Parathyroid adenoma (tissue), 2 donors: ENCODE data around the gene TBC1D21.

ENCODE experiments used
- H2AFZ ChIP-seq: fragments of 300-600 bp; sonication (generic); one replicate; pipeline ENCODE4 v1.7.0; 2017; ENCODE audit warnings: antibody characterized with exemption, mild to moderate bottlenecking
- H3K27ac ChIP-seq: fragments of 300-600 bp; sonication (generic); one replicate; pipeline ENCODE4 v1.7.0; 2017
- H3K27me3 ChIP-seq: fragments of 300-600 bp; sonication (generic); one replicate; pipeline ENCODE4 v1.7.0; 2017; ENCODE audit warnings: low read length; ENCODE audit not compliant: control insufficient read depth, insufficient read depth
- H3K36me3 ChIP-seq: fragments of 300-600 bp; sonication (generic); one replicate; pipeline ENCODE4 v1.7.0; 2017; ENCODE audit warnings: low read length; ENCODE audit not compliant: control insufficient read depth, insufficient read depth
- H3K4me1 ChIP-seq: fragments of 300-600 bp; sonication (generic); one replicate; pipeline ENCODE4 v1.7.0; 2017; ENCODE audit warnings: control low read depth
- H3K4me2 ChIP-seq: fragments of 300-600 bp; sonication (generic); one replicate; pipeline ENCODE4 v1.7.0; 2017; ENCODE audit warnings: low read length
- H3K4me3 ChIP-seq: fragments of 300-600 bp; sonication (generic); one replicate; pipeline ENCODE4 v1.7.0; 2017; ENCODE audit warnings: low read depth, low read length
- H3K79me2 ChIP-seq: fragments of 300-600 bp; sonication (generic); one replicate; pipeline ENCODE4 v1.7.0; 2017; ENCODE audit warnings: control low read depth
- H3K9ac ChIP-seq: fragments of 300-600 bp; sonication (generic); one replicate; pipeline ENCODE4 v1.7.0; 2017; ENCODE audit warnings: mild to moderate bottlenecking
- H3K9me3 ChIP-seq: fragments of 300-600 bp; sonication (generic); one replicate; pipeline ENCODE4 v1.7.0; 2017; ENCODE audit warnings: low read length; ENCODE audit not compliant: control insufficient read depth
- TF ChIP-seq, protein P1 (sequence below): fragments of 300-600 bp; sonication (generic); IDR thresholded peaks from one replicate; pipeline ENCODE4 v1.7.0; 2017; ENCODE audit warnings: antibody characterized with exemption, mild to moderate bottlenecking
- donor health status: primary hyperparathyroidism.

Gene TBC1D21

DNA sequence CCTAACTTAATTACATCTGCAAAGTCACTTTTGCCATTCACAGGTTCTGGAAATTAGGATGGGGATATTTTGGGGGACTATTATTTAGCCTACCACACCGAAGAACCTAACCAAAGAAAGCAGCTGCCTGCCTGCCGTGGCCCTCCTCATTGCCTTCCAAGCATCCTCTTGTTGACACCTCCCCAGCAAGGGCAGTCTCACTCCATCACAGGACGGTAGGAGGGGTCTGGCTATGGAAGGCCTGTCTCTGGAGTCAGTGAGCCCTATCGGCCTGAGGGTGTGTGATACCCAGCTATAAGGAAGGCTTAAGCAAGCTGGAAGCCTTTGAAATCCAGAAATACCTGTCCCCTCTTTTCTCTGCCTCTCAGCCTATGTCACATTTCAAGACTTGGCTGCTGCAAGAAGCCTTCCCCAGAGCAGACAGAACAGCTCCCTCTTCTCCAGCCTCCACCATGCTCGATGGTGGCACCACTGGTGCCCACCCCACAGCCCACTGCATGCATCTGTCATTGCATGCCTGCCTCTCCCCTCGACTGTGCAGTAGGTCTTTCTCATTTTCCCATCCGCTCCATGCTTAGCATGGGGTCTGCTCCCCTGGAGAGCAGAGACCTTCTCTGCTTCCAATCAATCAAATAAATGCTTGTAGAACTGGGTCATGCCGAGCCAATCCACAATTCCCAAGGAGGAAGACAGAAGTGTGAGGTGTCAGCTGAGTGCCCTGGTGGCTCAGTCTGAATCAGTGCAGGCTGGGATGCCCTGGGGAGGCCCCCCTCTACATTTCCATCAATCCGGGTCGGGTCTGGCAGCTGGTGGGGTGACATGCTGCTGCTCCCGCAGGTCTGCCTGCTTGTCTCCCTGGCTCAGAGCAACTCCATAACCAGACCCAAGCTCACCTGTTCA, 29.0 kb downstream of the TBC1D21 start:
- no peaks in the 10 kb centered on the region for H3K9me3 ChIP-seq
- H3K4me1 ChIP-seq = no peaks in the 10 kb centered on the region
- no peaks in the 10 kb centered on the region for H3K27me3 ChIP-seq
- no peak overlapping the region for H3K27ac ChIP-seq
- H3K36me3 ChIP-seq = no peaks in the 10 kb centered on the region
- H2AFZ ChIP-seq = no peak overlapping the region
- H3K4me3 ChIP-seq = no peak overlapping the region
- H3K9ac ChIP-seq = no peak overlapping the region
- H3K79me2 ChIP-seq = no peaks in the 10 kb centered on the region
- H3K4me2 ChIP-seq = no peak overlapping the region
- TF ChIP-seq, protein P1, sequence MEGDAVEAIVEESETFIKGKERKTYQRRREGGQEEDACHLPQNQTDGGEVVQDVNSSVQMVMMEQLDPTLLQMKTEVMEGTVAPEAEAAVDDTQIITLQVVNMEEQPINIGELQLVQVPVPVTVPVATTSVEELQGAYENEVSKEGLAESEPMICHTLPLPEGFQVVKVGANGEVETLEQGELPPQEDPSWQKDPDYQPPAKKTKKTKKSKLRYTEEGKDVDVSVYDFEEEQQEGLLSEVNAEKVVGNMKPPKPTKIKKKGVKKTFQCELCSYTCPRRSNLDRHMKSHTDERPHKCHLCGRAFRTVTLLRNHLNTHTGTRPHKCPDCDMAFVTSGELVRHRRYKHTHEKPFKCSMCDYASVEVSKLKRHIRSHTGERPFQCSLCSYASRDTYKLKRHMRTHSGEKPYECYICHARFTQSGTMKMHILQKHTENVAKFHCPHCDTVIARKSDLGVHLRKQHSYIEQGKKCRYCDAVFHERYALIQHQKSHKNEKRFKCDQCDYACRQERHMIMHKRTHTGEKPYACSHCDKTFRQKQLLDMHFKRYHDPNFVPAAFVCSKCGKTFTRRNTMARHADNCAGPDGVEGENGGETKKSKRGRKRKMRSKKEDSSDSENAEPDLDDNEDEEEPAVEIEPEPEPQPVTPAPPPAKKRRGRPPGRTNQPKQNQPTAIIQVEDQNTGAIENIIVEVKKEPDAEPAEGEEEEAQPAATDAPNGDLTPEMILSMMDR = no peak

DNA sequence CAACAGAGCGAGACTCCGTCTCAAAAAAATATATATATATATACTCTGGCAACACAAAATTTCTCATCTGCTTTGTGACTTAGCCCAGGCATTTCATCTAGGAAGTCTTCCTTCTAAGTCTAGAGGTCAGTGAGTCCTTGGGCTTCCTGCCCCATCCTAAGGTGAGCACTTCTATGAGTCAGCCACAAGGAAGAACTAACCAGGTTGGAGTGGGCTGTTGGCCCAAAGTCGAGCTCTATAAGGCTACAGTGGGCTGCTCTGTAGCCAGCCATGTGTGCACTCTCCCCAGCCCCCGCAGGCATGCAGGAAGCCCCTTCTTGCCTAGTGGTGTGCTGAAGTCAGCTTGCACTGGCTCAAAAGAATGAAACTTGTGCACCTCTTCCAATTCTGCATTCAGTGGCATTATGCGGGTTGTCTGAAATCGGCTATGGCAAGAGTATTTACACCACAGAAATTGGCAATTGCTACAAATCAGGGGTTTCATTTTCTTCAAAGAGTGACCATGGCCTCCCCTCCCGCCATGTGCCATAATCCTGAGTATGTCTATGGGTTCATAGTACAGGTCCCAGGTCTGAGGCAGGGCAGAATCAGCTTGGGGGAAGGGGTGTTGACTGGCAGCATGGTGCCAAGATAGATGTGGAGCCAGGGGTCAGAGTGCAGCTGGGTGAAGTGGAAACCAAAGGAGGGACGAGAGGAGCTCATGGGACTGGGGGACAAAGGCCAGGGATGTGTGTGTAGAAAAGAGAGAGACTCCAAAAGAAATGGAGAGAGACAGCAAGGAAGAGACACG, 30.9 kb downstream of the TBC1D21 start:
- no peaks in the 10 kb centered on the region for H3K9me3 ChIP-seq

DNA sequence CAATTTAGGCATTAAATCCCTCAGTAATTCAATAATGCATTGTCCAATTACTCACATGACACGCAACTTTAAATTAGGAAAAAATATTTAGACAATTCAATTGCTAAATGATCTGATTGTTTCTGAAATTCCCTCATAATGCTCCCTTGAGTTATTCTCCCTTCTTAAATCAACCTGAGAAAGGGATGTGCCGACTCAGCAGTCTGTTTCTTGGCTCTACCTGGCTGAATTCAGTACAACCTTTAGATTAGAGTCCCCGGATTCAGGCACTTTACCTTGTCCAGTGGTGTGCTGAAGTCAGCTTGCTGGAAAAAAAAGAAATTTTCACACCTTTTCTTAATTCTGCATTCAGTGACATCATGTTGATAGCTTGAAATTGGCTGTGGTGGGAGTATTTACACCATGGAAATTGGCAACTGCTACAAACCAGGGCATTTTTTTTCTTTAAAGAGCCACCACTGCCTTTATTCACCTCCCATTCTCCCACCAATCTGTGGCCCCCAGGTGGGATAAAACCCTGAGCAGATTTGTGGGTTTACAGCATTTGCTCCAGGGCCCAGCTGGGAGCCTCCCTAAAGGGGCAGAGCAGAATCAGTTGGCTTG, 32.0 kb downstream of the TBC1D21 start:
- Histone ChIP-seq H3K27me3 (no peaks in the 10 kb centered on the region), H3K36me3 (no peaks in the 10 kb centered on the region), H3K4me3 (no peak overlapping the region), H3K9ac (no peak overlapping the region), H3K9me3 (no peaks in the 10 kb centered on the region), H3K79me2 (no peaks in the 10 kb centered on the region), H3K4me1 (no peaks in the 10 kb centered on the region), H3K27ac (no peak overlapping the region), H3K4me2 (no peak overlapping the region), H2AFZ (no peak overlapping the region)
- TF ChIP-seq, protein P1 = no peak

More for the DNA sequence above, 30.9 kb downstream of the TBC1D21 start:
- Histone ChIP-seq H2AFZ (no peak overlapping the region), H3K9ac (no peak overlapping the region), H3K4me1 (no peaks in the 10 kb centered on the region), H3K27ac (no peak overlapping the region), H3K36me3 (no peaks in the 10 kb centered on the region), H3K79me2 (no peaks in the 10 kb centered on the region), H3K4me2 (no peak overlapping the region), H3K4me3 (no peak overlapping the region), H3K27me3 (no peaks in the 10 kb centered on the region)
- TF ChIP-seq, protein P1 = no peak

DNA sequence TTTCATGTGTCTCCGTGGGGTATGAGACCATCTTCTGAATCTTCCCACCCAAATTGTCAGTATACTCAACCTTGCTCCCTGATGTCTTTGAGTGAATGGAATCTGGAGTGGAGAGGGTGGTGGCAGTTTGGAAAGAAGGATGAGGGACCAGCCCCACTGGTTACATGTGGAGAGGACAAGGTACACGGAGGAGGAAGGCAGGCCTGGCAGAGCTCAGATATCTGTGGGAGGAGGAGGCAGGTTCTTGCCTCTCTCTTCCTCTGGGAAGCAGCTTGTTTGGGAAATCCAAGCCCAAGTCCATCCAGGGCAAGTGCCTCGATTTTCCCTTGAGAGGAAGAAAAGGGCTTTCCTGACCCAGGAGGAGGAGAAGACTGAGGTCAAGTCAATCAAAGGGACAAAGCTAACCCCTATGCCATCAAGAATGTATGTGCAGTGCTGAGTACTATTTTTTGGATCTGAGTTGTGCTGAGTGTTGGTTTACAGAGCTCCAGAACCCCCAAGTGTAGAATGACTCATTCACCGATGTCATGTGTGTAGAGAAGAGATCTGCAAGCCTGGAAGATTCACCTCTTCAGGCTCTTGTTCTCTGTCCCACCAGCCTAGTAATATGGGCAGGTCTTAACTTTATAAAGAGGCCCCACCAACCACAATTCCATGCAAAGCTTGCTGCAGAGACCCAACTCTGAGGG, 33.1 kb downstream of the TBC1D21 start:
- no peak overlapping the region for H3K4me3 ChIP-seq
- H2AFZ ChIP-seq = no peak overlapping the region
- no peak overlapping the region for H3K27ac ChIP-seq
- H3K36me3 ChIP-seq = no peaks in the 10 kb centered on the region
- H3K9ac ChIP-seq = no peak overlapping the region
- H3K27me3 ChIP-seq = no peaks in the 10 kb centered on the region
- TF ChIP-seq, protein P1 = no peak
- H3K4me2 ChIP-seq = no peak overlapping the region
- no peaks in the 10 kb centered on the region for H3K9me3 ChIP-seq
- H3K79me2 ChIP-seq = no peaks in the 10 kb centered on the region
- H3K4me1 ChIP-seq = no peaks in the 10 kb centered on the region
